Testis (tissue), 3 donors: ENCODE data around the gene CLEC12A. TPM values are rescaled to one million over a fixed set of nuclear protein-coding genes. Genes with fewer than 3 reads are reported as not detected.
A peak's percentile ranks its signal among the peaks of the same experiment; 100 is the strongest.

ENCODE experiments used
- DNase-seq: peaks from one replicate; pipeline ENCODE4 v3.0.0-alpha.2; 2019
- H3K27ac ChIP-seq, 2 donors: fragments of 200-600 bp; sonication (generic); one replicate each; pipeline ENCODE4 v1.5.1; 2019
- H3K27me3 ChIP-seq: fragments of 200-600 bp; sonication (generic); one replicate; pipeline ENCODE4 v1.5.1; 2019
- H3K36me3 ChIP-seq: fragments of 200-600 bp; sonication (generic); one replicate; pipeline ENCODE4 v1.5.1; 2017; ENCODE audit warnings: low read depth; ENCODE audit errors: missing control alignments
- H3K4me1 ChIP-seq: fragments of 200-600 bp; sonication (generic); one replicate; pipeline ENCODE4 v1.5.1; 2019
- H3K4me3 ChIP-seq, 2 donors: fragments of 200-600 bp; sonication (generic); one replicate each; pipeline ENCODE4 v1.5.1; 2017 to 2019
- H3K9me3 ChIP-seq: fragments of 200-600 bp; sonication (generic); one replicate; pipeline ENCODE4 v1.5.1; 2017
- POLR2A ChIP-seq: fragments of 450-650 bp; IDR thresholded peaks from one replicate; pipeline ENCODE4 v1.6.1; 2017; ENCODE audit warnings: antibody characterized with exemption, mild to moderate bottlenecking, moderate library complexity
- WGBS, 2 donors: methylation state at CpG; one replicate each; pipeline ENCODE4 v1.1.5; 2018; 5-methylcytosine and 5-hydroxymethylcytosine counted together
- intact Hi-C: fragments of 100-400 bp; cut with DNase I; formaldehyde crosslinking; loops from one replicate; pipeline ENCODE4 v1.15.1; 2023; ENCODE audit warnings: low total_unique reads
- polyA plus RNA-seq: library from polyadenylated mRNA; stranded (reverse); fragments of 350-450 nt; fragmentation: Illumina TruSeq; extraction: RNeasy Lipid Tissue Mini Kit (QIAGEN cat#74804); gene quantifications from one replicate; pipeline ENCODE4 v1.2.3, GENCODE V29; 2014; ENCODE audit warnings: low read depth, low replicate concordance; ENCODE audit not compliant: insufficient read depth
- total RNA-seq, 2 donors: library from RNA; depleted of rRNA; stranded (reverse); fragments of >200 nt; gene quantifications; one replicate each; pipeline ENCODE4 v1.2.3, GENCODE V29; 2016
- TF ChIP-seq, protein P1 (sequence below), 3 experiments: fragments of 450-650 bp in 2 of 3; fragments of 200-600 bp in 1 of 3; sonication (generic) in 1 of 3; IDR thresholded peaks; one replicate each; pipeline ENCODE4 v1.5.1; 2016 to 2019; ENCODE audit warnings: antibody characterized with exemption in 3 of 3, mild to moderate bottlenecking in 2 of 3, moderate library complexity in 1 of 3

CLEC12A gene
- total and polyA plus RNA-seq, 3 donors from 2014 or later: 0.31 to 2.0 TPM; not detected in 1

DNA sequence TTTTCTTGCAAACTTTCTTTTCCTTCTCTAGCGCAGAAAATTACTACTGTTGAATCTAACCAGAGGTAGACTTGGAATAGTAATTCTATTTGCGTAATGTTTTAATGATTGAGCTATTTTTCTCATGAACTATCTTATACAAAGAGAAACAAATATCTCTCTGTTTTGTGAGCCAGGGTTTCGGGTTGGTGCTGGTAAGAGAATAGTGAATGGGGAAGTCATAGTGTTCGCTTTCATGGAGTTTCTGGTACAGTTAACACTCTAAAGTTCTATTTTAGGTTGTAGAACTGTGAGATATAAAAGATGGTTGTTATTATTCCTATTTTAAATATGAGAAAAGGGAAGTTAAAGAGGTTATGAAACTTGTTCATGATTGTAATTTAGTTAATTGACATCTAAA is 21.1 kb downstream of the CLEC12A start:
- intact Hi-C loops: no loop called here
- no peaks in the 10 kb centered on the region for H3K9me3 ChIP-seq
- no peaks in the 10 kb centered on the region for H3K27me3 ChIP-seq
- H3K36me3 ChIP-seq: no peaks in the 10 kb centered on the region
- H3K4me1 ChIP-seq: no peaks in the 10 kb centered on the region
- no peak for DNase-seq
- no peak overlapping the region for H3K4me3 ChIP-seq
- TF ChIP-seq POLR2A: no peak
- TF ChIP-seq, protein P1, sequence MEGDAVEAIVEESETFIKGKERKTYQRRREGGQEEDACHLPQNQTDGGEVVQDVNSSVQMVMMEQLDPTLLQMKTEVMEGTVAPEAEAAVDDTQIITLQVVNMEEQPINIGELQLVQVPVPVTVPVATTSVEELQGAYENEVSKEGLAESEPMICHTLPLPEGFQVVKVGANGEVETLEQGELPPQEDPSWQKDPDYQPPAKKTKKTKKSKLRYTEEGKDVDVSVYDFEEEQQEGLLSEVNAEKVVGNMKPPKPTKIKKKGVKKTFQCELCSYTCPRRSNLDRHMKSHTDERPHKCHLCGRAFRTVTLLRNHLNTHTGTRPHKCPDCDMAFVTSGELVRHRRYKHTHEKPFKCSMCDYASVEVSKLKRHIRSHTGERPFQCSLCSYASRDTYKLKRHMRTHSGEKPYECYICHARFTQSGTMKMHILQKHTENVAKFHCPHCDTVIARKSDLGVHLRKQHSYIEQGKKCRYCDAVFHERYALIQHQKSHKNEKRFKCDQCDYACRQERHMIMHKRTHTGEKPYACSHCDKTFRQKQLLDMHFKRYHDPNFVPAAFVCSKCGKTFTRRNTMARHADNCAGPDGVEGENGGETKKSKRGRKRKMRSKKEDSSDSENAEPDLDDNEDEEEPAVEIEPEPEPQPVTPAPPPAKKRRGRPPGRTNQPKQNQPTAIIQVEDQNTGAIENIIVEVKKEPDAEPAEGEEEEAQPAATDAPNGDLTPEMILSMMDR (IDR thresholded peaks at IDR 0.05): no peak
- H3K27ac ChIP-seq: no peak overlapping the region
- WGBS, 2 donors: 80 to 83% methylated on average over 4 of the region's 4 CpGs

DNA sequence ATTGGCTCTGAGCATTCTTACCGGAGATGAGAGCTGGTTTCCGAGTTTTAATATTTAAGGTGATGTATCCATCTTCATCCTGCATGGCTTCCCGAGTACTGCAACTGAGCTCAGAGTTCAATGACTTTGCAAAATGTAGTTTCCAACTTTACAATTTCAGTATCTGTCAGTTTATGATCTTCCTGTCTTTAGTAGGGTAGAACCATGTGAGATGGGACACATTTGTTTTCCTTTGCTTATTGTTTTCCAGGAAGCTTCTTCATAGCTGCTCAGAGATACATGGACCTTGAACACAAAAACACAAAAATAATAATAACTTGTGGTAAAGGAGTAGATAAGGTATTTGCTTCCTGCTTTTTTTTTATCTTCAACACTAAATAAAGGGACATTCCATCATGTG is 27.8 kb downstream of the CLEC12A start, which contains the start of gene CLEC1B:
CLEC1B (minus strand) TSS at position 106 of the 400 bp plus-strand sequence; CDS start at position 85, 21 bp downstream.
- no peak for DNase-seq
- Histone ChIP-seq H3K36me3 (no peaks in the 10 kb centered on the region), H3K9me3 (no peaks in the 10 kb centered on the region), H3K4me3 (no peak within 1 kb of the TSS), H3K27ac (no peak within 1 kb of the TSS), H3K4me1 (no peaks in the 10 kb centered on the region), H3K27me3 (no peaks in the 10 kb centered on the region)
- intact Hi-C loops: no loop called here
- no peak for TF ChIP-seq POLR2A
- TF ChIP-seq, protein P1 (IDR thresholded peaks at IDR 0.05): no peak
- WGBS, 2 donors: 83 to 90% methylated on average over 3 of the region's 3 CpGs

DNA sequence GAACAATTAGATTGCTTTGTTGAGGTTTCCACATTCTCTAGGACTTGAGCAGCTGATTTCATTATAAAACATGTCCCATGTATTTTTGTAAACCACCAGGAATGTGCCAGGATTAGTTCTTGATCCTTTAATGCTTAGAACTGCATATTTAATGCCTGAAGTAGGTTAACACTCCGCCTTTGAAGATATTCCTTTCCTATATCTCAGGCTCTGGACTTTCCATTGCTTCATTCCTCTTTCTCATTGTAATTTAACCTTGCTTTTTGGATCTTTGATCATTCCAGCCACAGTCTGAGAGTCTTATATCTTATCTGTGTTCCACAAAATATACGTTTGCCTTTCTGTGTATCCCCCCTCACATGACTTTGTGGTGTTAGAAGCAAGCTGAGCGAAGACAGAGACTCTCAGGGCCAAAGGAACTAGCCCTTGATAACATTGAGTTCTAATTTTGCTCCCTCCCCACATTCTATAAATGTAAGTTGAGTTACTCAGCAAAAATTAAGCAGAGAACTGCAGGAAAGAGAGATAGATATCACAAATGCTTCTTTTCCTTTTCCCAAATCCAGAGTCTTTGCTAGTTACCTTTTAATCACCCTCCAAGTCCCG is 30.1 kb downstream of the CLEC12A start:
- intact Hi-C loops: no loop called here
- TF ChIP-seq, protein P1 (IDR thresholded peaks at IDR 0.05): no peak
- TF ChIP-seq POLR2A: no peak
- Histone ChIP-seq H3K27me3 (no peaks in the 10 kb centered on the region), H3K4me3 (peak overlapping the region; percentile 36 to 39), H3K4me1 (no peaks in the 10 kb centered on the region), H3K27ac (peak overlapping the region; percentile 15 to 46), H3K9me3 (no peaks in the 10 kb centered on the region), H3K36me3 (no peaks in the 10 kb centered on the region)
- WGBS, 2 donors: 42 to 43% methylated on average over 4 of the region's 4 CpGs
- DNase-seq: no peak

DNA sequence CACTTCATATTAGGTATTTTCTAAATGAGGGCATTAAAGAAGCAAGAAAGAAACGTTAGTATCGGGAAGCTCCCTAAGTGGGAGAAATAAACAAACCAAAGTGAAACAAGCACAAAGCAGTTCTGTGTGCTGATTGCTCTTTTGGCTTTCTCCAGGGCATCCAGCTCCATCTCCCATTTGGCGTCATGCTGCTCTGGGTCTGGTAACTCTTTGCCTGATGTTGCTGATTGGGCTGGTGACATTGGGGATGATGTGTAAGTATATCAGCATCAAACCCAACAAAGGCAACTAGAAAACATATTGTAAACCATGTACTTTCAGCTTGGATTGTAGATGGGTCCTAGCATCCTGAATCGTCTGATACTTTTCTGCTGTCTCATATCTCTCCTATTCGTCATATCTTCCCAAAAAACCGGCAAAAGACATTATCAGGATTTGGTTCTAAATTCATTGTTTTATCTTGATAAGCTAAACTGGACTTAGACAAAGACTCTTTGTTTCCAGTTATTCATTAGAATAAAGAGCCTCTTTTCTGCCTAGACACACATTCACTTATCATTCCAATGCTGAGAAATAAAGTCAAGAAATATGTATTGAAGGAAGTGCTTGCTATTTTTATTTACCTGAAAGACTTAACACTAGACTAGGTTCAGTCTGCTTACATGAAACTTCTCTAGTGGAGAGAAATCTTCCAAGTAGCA is 41.6 kb downstream of the CLEC12A start:
- DNase-seq: peak; percentile 81

More for the DNA sequence above, 41.6 kb downstream of the CLEC12A start:
- TF ChIP-seq, protein P1 (IDR thresholded peaks at IDR 0.05): no peak
- no peak for TF ChIP-seq POLR2A
- Histone ChIP-seq H3K4me1 (peaks cover 3% of the 10 kb centered on the region), H3K9me3 (no peaks in the 10 kb centered on the region), H3K4me3 (no peak overlapping the region), H3K27ac (peak overlapping the region; percentile 49 to 51), H3K36me3 (no peaks in the 10 kb centered on the region), H3K27me3 (no peaks in the 10 kb centered on the region)
- intact Hi-C loops: no loop called here
- WGBS, 2 donors: 58 to 75% methylated on average over 6 of the region's 6 CpGs
